GM21360 (cell line): ENCODE measurements around the gene TMPRSS5.
"Not testable (repeated sequence)": the region's sequence is repeated elsewhere in the genome, so short reads cannot be mapped to it uniquely, and the experiment has no call there.

Experiments used
- ATAC-seq: cut with Tn5 transposase; IDR thresholded peaks from one replicate; pipeline ENCODE4 v1.9.1; 2021; ENCODE audit warnings: mild to moderate bottlenecking, moderate library complexity; ENCODE audit not compliant: unreplicated experiment

TMPRSS5 gene

GRCh38 chr11:113705871-113706655 lies at the start of gene TMPRSS5:
Gene TMPRSS5 (minus strand): TSS chr11:113706308. CDS start chr11:113706224, 84 bp downstream.
- ATAC-seq: no peak

- no peak for ATAC-seq
These were observed 46.8 kb upstream of the TMPRSS5 start for GRCh38 chr11:113752932-113753331.

- ATAC-seq: no peak
These were observed 30.2 kb upstream of the TMPRSS5 start for GRCh38 chr11:113736323-113736722.

DNA sequence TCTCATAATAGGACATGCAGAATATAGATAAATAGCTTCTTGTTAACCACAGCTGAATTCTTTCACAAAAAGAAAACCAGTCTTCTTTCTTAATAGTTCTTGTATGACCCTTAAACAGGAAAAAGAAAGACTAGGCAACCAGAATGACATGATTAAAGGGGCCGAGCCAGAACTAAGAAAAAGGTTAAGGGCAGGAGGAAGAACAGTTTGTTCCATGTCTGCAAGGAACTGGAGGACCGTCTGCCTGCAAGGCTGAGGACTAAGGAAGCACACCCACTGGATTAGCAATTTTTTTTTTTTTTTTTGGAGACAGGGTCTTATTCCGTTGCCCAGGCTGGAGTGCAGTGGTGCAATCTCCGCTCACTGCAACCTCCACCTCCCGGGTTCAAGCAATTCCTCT lies 26.0 kb upstream of the TMPRSS5 start:
- no peak for ATAC-seq

- no peak for ATAC-seq
These were observed 25.0 kb upstream of the TMPRSS5 start for GRCh38 chr11:113730887-113731726.

- no peak for ATAC-seq
These were observed 23.3 kb upstream of the TMPRSS5 start for GRCh38 chr11:113729456-113729855.

DNA sequence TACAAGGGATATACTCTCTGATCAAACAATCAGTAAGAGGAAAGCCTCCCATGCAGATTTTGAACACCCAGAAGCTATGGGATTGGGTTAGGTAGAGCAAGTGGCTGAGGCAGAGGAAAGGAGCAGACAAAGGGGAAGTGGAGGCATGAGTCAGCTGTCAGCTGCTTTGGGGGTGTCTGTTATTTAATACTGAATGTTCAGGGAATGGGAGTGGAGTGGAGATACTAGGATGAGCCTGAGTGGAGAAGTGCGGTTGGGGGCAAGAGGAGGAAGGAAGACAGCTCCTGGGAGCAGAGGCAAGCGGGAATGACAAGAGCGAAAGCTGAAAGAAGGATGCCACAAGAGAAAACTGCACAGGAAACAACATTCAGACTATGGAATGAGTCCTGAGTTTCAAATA lies 22.7 kb upstream of the TMPRSS5 start:
- no peak for ATAC-seq

- no peak for ATAC-seq
These were observed 19.8 kb upstream of the TMPRSS5 start for GRCh38 chr11:113725913-113726312.

DNA sequence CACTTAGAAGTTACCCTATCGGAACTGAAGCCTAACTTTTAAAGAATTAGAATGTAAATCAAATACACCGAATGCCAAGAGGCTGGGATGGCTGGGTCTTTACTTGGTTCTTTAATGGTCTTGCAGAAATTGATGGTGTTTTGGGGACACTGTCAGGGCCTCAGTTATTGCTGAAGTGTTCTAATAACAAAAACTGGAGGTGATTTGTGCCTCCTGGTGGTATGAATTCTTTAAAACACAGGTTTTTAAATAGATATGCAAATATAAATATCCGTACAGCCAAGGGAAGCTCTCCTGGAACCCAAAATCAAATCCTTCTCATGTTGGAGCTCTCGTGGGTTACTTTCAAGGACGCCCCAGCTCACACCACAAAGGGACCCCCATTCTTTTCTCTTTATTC lies 19.3 kb upstream of the TMPRSS5 start:
- ATAC-seq: no peak

DNA sequence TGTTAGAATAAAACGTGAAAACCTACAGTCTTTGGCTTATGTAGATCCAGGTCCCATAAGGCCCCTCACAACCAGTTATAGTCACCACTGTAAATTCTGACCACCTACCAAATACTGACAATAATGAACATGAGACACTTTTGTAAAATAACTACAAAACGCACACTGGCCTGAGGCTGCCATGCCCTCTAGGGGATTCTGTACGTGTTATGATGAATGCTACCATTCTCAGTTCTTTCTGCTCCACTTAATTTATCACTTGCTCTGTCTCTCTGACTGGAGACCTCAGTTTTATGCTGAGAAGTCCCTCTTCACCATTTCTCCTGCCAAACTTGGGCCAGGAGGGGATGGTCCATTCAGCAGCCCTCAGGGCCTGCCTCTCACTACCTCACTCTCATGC lies 18.7 kb upstream of the TMPRSS5 start:
- no peak for ATAC-seq

DNA sequence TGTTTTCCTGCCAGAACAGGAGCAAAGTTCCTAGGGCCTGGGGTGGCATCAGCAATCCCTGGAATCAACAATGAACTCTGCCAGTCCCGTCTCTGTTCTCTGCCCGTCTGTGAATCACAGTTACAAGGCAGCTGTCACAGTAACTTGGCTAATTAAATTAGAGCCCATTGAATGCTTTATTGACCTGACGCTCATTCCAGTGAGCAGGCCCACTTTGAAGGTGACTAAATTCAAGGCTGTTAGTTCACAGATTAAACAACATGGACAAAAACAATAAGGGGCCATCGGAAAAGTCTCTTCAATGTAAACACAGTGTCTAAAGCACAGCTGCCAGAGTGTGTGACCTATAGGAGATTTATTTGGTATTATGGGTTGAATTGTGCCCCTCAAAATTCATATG lies 17.7 kb upstream of the TMPRSS5 start:
- no peak for ATAC-seq

GRCh38 chr11:113722934-113723333 lies 16.8 kb upstream of the TMPRSS5 start:
- ATAC-seq: no peak

DNA sequence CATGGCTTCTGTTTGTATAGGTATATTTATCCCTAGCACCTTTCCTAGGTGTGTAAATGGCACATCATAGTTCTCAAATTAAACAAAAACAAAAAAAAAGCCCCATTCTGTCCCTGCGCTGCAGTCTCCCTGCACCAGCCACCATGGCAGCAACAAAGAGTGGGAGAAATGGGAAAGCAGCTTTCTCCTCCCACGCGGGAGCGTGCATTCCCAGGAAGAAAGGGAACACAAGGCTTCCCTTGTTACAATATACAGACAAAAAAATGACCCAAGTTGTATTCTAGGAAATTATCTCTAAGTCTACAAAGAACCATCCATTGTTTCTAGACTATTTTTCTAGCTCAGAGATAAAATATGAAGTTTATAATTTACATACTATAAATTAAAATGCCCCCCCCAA lies 16.1 kb upstream of the TMPRSS5 start:
- no peak for ATAC-seq

- ATAC-seq: no peak
These were observed 15.5 kb upstream of the TMPRSS5 start for GRCh38 chr11:113721462-113722066.

DNA sequence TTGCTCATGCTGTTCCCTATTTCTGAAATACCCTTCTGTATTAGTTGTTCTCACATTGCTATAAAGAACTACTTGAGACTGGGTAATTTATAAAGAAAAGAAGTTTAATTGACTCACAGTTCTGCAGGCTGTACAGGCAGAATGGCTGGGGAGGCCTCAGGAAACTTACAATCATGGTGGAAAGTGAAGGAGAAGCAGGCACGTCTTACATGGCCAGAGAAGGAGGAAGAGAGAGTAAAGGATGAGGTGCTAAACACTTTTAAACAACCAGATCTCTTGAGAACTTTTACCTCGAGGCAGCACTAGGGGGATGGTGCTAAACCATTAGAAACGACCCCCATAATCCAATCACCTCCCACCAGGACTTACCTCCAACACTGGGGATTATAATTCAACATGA lies 14.4 kb upstream of the TMPRSS5 start:
- not testable (repeated sequence) for ATAC-seq

GRCh38 chr11:113715882-113716625 lies 9.9 kb upstream of the TMPRSS5 start:
- no peak for ATAC-seq

- no peak for ATAC-seq
These were observed 9.2 kb upstream of the TMPRSS5 start for GRCh38 chr11:113715273-113715672.

DNA sequence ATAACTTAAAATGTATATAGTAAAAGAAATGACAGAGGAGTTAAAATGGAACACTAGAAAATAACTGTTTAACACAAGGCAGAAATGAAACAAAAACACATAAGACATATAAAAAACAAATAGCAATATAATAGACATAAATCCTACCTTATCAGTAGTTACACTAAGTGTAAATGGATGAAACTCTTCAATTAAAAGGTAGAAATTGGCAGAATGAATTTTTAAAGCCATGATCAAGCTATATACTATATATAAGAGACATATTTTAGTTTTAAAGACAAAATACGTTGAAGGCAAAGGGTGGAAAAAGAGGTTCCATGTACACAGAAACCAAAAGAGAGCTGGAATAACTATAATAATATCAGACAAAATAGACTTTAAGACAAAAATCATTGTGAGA lies 4.9 kb upstream of the TMPRSS5 start:
- no peak for ATAC-seq

DNA sequence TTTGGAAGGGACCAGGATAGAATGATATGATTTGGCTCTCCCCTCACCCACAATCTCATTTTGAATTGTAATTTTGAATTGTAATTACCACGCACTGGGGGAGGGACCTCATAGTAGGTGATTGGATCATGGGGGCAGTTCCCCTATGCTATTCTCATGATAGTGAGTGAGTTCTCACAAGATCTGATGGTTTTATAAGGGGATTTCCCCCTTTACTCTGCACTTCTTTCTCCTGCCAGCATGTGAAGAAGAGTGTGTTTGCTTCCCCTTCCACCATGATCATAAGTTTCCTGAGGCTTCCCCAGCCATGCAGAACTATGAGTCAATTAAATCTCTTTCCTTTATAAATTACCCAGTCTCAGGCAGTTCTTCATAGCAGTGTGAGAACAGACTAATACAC lies 2.6 kb downstream of the TMPRSS5 start:
- not testable (repeated sequence) for ATAC-seq

- ATAC-seq: no peak
These were observed 4.6 kb downstream of the TMPRSS5 start for GRCh38 chr11:113701491-113701890.

DNA sequence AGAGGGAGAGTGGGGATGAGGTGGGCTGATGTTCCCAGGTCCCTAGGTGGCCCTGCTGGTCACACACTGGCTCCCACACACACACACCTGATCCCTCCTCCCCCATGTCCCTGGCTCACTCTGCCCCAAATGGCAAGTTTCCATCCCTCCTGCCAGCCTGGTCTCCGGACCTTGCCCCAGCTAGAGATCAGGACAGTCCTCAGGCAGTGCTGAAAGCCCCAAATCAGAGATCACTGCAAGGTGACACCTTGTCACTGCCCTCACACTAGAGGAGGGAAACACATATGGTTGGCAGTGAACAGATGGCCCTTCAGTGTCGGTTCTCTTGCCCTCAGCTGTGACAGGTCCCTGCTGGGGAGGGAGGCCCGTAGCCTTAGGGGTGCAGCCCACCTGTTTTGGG lies 7.6 kb downstream of the TMPRSS5 start:
- no peak for ATAC-seq
